ENCODE measurements around the gene DCUN1D1. TPM values are rescaled to one million over a fixed set of nuclear protein-coding genes. Genes with fewer than 3 reads are reported as not detected.
A peak's percentile ranks its signal among the peaks of the same experiment; 100 is the strongest.

The DCUN1D1 gene
- total RNA-seq, 1 donor = 39.6 TPM

GRCh38 chr3:182986021-182986420 is 5.7 kb upstream of the DCUN1D1 start:
- Histone ChIP-seq H3K9me3 (ENCODE audit: low read depth, low read length) (no peaks in the 10 kb centered on the region), H3K4me1 (ENCODE audit: insufficient read depth, low read length) (peaks cover 4% of the 10 kb centered on the region), H3K27me3 (ENCODE audit: insufficient read depth, low read length) (no peaks in the 10 kb centered on the region), H3K4me3 (ENCODE audit: low read length) (no peak overlapping the region)

- H3K4me1 ChIP-seq (ENCODE audit: insufficient read depth, low read length) = peaks cover 16% of the 10 kb centered on the region
- H3K9me3 ChIP-seq (ENCODE audit: low read depth, low read length) = no peaks in the 10 kb centered on the region
- no peak overlapping the region for H3K4me3 ChIP-seq (ENCODE audit: low read length)
- H3K27me3 ChIP-seq (ENCODE audit: insufficient read depth, low read length) = no peaks in the 10 kb centered on the region
Measured at GRCh38 chr3:182983876-182984275, 3.5 kb upstream of the DCUN1D1 start.

GRCh38 chr3:182981038-182981380 is 671 bp upstream of the DCUN1D1 start:
- no peaks in the 10 kb centered on the region for H3K27me3 ChIP-seq (ENCODE audit: insufficient read depth, low read length)
- peaks cover 23% of the 10 kb centered on the region for H3K4me1 ChIP-seq (ENCODE audit: insufficient read depth, low read length)
- H3K9me3 ChIP-seq (ENCODE audit: low read depth, low read length) = no peaks in the 10 kb centered on the region
- H3K4me3 ChIP-seq (ENCODE audit: low read length) = peak overlapping the region; percentile 55

- no peaks in the 10 kb centered on the region for H3K27me3 ChIP-seq (ENCODE audit: insufficient read depth, low read length)
- H3K4me3 ChIP-seq (ENCODE audit: low read length) = peak overlapping the region; percentile 80
- no peaks in the 10 kb centered on the region for H3K9me3 ChIP-seq (ENCODE audit: low read depth, low read length)
- peaks cover 23% of the 10 kb centered on the region for H3K4me1 ChIP-seq (ENCODE audit: insufficient read depth, low read length)
Measured at GRCh38 chr3:182979674-182980191, 605 bp downstream of the DCUN1D1 start.

- H3K4me3 ChIP-seq (ENCODE audit: low read length) = peak overlapping the region; percentile 80
- peaks cover 23% of the 10 kb centered on the region for H3K4me1 ChIP-seq (ENCODE audit: insufficient read depth, low read length)
- no peaks in the 10 kb centered on the region for H3K27me3 ChIP-seq (ENCODE audit: insufficient read depth, low read length)
- H3K9me3 ChIP-seq (ENCODE audit: low read depth, low read length) = no peaks in the 10 kb centered on the region
Measured at GRCh38 chr3:182979103-182979673, 1.1 kb downstream of the DCUN1D1 start.

- Histone ChIP-seq H3K9me3 (ENCODE audit: low read depth, low read length) (no peaks in the 10 kb centered on the region), H3K4me1 (ENCODE audit: insufficient read depth, low read length) (peaks cover 23% of the 10 kb centered on the region), H3K27me3 (ENCODE audit: insufficient read depth, low read length) (no peaks in the 10 kb centered on the region), H3K4me3 (ENCODE audit: low read length) (no peak overlapping the region)
Measured at GRCh38 chr3:182978387-182978786, 2.0 kb downstream of the DCUN1D1 start.

- Histone ChIP-seq H3K4me1 (ENCODE audit: insufficient read depth, low read length) (peaks cover 15% of the 10 kb centered on the region), H3K4me3 (ENCODE audit: low read length) (no peak overlapping the region), H3K27me3 (ENCODE audit: insufficient read depth, low read length) (no peaks in the 10 kb centered on the region), H3K9me3 (ENCODE audit: low read depth, low read length) (no peaks in the 10 kb centered on the region)
Measured at GRCh38 chr3:182973047-182973446, 7.3 kb downstream of the DCUN1D1 start.

GRCh38 chr3:182972387-182972786 is 8.0 kb downstream of the DCUN1D1 start:
- Histone ChIP-seq H3K4me3 (ENCODE audit: low read length) (no peak overlapping the region), H3K27me3 (ENCODE audit: insufficient read depth, low read length) (no peaks in the 10 kb centered on the region), H3K4me1 (ENCODE audit: insufficient read depth, low read length) (peaks cover 21% of the 10 kb centered on the region), H3K9me3 (ENCODE audit: low read depth, low read length) (no peaks in the 10 kb centered on the region)

GRCh38 chr3:182971637-182972036 is 8.7 kb downstream of the DCUN1D1 start:
- H3K4me1 ChIP-seq (ENCODE audit: insufficient read depth, low read length) = peaks cover 21% of the 10 kb centered on the region
- H3K9me3 ChIP-seq (ENCODE audit: low read depth, low read length) = no peaks in the 10 kb centered on the region
- H3K27me3 ChIP-seq (ENCODE audit: insufficient read depth, low read length) = no peaks in the 10 kb centered on the region
- no peak overlapping the region for H3K4me3 ChIP-seq (ENCODE audit: low read length)

GRCh38 chr3:182970811-182971418 is 9.4 kb downstream of the DCUN1D1 start:
- H3K4me1 ChIP-seq (ENCODE audit: insufficient read depth, low read length) = peaks cover 22% of the 10 kb centered on the region
- no peaks in the 10 kb centered on the region for H3K27me3 ChIP-seq (ENCODE audit: insufficient read depth, low read length)
- no peaks in the 10 kb centered on the region for H3K9me3 ChIP-seq (ENCODE audit: low read depth, low read length)
- H3K4me3 ChIP-seq (ENCODE audit: low read length) = no peak overlapping the region

GRCh38 chr3:182969853-182970252 is 10.5 kb downstream of the DCUN1D1 start:
- Histone ChIP-seq H3K27me3 (ENCODE audit: insufficient read depth, low read length) (no peaks in the 10 kb centered on the region), H3K4me3 (ENCODE audit: low read length) (no peak overlapping the region), H3K4me1 (ENCODE audit: insufficient read depth, low read length) (peaks cover 23% of the 10 kb centered on the region), H3K9me3 (ENCODE audit: low read depth, low read length) (no peaks in the 10 kb centered on the region)

GRCh38 chr3:182969277-182969676 is 11.1 kb downstream of the DCUN1D1 start:
- H3K4me3 ChIP-seq (ENCODE audit: low read length) = no peak overlapping the region
- peaks cover 23% of the 10 kb centered on the region for H3K4me1 ChIP-seq (ENCODE audit: insufficient read depth, low read length)
- no peaks in the 10 kb centered on the region for H3K9me3 ChIP-seq (ENCODE audit: low read depth, low read length)

GRCh38 chr3:182967218-182968204 is 12.8 kb downstream of the DCUN1D1 start:
- H3K9me3 ChIP-seq (ENCODE audit: low read depth, low read length) = no peaks in the 10 kb centered on the region
- no peaks in the 10 kb centered on the region for H3K27me3 ChIP-seq (ENCODE audit: insufficient read depth, low read length)
- peaks cover 23% of the 10 kb centered on the region for H3K4me1 ChIP-seq (ENCODE audit: insufficient read depth, low read length)
- H3K4me3 ChIP-seq (ENCODE audit: low read length) = no peak overlapping the region

More at GRCh38 chr3:182969277-182969676, 11.1 kb downstream of the DCUN1D1 start:
- H3K27me3 ChIP-seq (ENCODE audit: insufficient read depth, low read length) = no peaks in the 10 kb centered on the region

- Histone ChIP-seq H3K4me1 (ENCODE audit: insufficient read depth, low read length) (peaks cover 23% of the 10 kb centered on the region), H3K9me3 (ENCODE audit: low read depth, low read length) (no peaks in the 10 kb centered on the region), H3K27me3 (ENCODE audit: insufficient read depth, low read length) (no peaks in the 10 kb centered on the region), H3K4me3 (ENCODE audit: low read length) (no peak overlapping the region)
Measured at GRCh38 chr3:182965861-182966366, 14.4 kb downstream of the DCUN1D1 start.

- H3K27me3 ChIP-seq (ENCODE audit: insufficient read depth, low read length) = no peaks in the 10 kb centered on the region
- no peaks in the 10 kb centered on the region for H3K9me3 ChIP-seq (ENCODE audit: low read depth, low read length)
- no peak overlapping the region for H3K4me3 ChIP-seq (ENCODE audit: low read length)
- H3K4me1 ChIP-seq (ENCODE audit: insufficient read depth, low read length) = peaks cover 24% of the 10 kb centered on the region
Measured at GRCh38 chr3:182964179-182964578, 16.2 kb downstream of the DCUN1D1 start.

Measured in mononuclear cell (primary cell).